Breast epithelium (tissue), 3 donors: Measurements from ENCODE around the gene NAA15.

Experiments
- CTCF ChIP-seq, 3 donors: fragments of 450-650 bp; IDR thresholded peaks; one replicate each; pipeline ENCODE4 v1.5.1; 2016 to 2017; ENCODE audit warnings: antibody characterized with exemption in 3 of 3, mild to moderate bottlenecking in 3 of 3, moderate library complexity in 3 of 3
- POLR2A ChIP-seq: fragments of 450-650 bp; IDR thresholded peaks from one replicate; pipeline ENCODE4 v1.6.1; 2016; ENCODE audit warnings: antibody characterized with exemption, mild to moderate bottlenecking, moderate library complexity
- POLR2AphosphoS5 ChIP-seq, 3 donors: sonication (generic); formaldehyde crosslinking; IDR thresholded peaks; one replicate each; pipeline ENCODE4 v1.6.1; 2017; ENCODE audit warnings: antibody characterized with exemption in 3 of 3

GRCh38 chr4:139458999-139459398, 157.7 kb downstream of the NAA15 start:
- TF ChIP-seq CTCF (IDR thresholded peaks at IDR 0.05) (no peak), POLR2AphosphoS5 (IDR thresholded peaks at IDR 0.05) (no peak), POLR2A (no peak)
